GM21737 (cell line): ENCODE data around the gene MTR.
A peak's percentile ranks its signal among the peaks of the same experiment; 100 is the strongest.

ENCODE experiments used
- ATAC-seq: cut with Tn5 transposase; IDR thresholded peaks from one replicate; pipeline ENCODE4 v1.9.1; 2021; ENCODE audit warnings: mild to moderate bottlenecking, moderate library complexity; ENCODE audit not compliant: unreplicated experiment

The MTR gene

GRCh38 chr1:236795035-236795756, at the start of gene MTR:
TSS of gene MTR (plus strand) at chr1:236795292. CDS start at chr1:236795704, 412 bp downstream.
- ATAC-seq, result peak; percentile 98

- ATAC-seq, result no peak
These were observed 48.3 kb upstream of the MTR start for GRCh38 chr1:236746785-236747184.

- ATAC-seq, result no peak
These were observed 47.6 kb upstream of the MTR start for GRCh38 chr1:236747311-236747985.

- no peak for ATAC-seq
These were observed 46.7 kb upstream of the MTR start for GRCh38 chr1:236748268-236748870.

- ATAC-seq, result no peak
These were observed 44.2 kb upstream of the MTR start for GRCh38 chr1:236750928-236751327.

GRCh38 chr1:236751385-236751784, 43.7 kb upstream of the MTR start:
- no peak for ATAC-seq

GRCh38 chr1:236751935-236752334, 43.2 kb upstream of the MTR start:
- ATAC-seq, result no peak

GRCh38 chr1:236753516-236753915, 41.6 kb upstream of the MTR start:
- ATAC-seq, result no peak

- no peak for ATAC-seq
These were observed 41.1 kb upstream of the MTR start for GRCh38 chr1:236753964-236754363.

GRCh38 chr1:236754525-236755210, 40.4 kb upstream of the MTR start:
- ATAC-seq, result no peak

GRCh38 chr1:236757640-236758039, 37.5 kb upstream of the MTR start:
- ATAC-seq, result no peak

- ATAC-seq, result no peak
These were observed 35.7 kb upstream of the MTR start for GRCh38 chr1:236759252-236759859.

GRCh38 chr1:236760480-236760879, 34.6 kb upstream of the MTR start:
- ATAC-seq, result no peak

GRCh38 chr1:236760986-236761385, 34.1 kb upstream of the MTR start:
- no peak for ATAC-seq

- ATAC-seq, result no peak
These were observed 33.5 kb upstream of the MTR start for GRCh38 chr1:236761397-236762132.

GRCh38 chr1:236762410-236762809, 32.7 kb upstream of the MTR start:
- no peak for ATAC-seq

GRCh38 chr1:236765831-236766230, 29.3 kb upstream of the MTR start:
- ATAC-seq, result no peak

- ATAC-seq, result no peak
These were observed 28.6 kb upstream of the MTR start for GRCh38 chr1:236766506-236766905.

- no peak for ATAC-seq
These were observed 27.8 kb upstream of the MTR start for GRCh38 chr1:236767276-236767675.

- ATAC-seq, result no peak
These were observed 26.5 kb upstream of the MTR start for GRCh38 chr1:236768601-236769000.
